Immature natural killer cell (primary cell): ENCODE results near the gene IRS1. TPM values are rescaled to one million over a fixed set of nuclear protein-coding genes. Genes with fewer than 3 reads are reported as not detected.

Experiments
- DNase-seq, 3 donors: peaks; one replicate each; pipeline ENCODE4 v3.0.0; 2022; ENCODE audit warnings: mixed read lengths in 1 of 3
- H3K27ac Mint-ChIP-seq, 6 donors: one replicate each; pipeline ENCODE4 v1.8.0; 2020; ENCODE audit warnings: mixed read lengths in 6 of 6, mild to moderate bottlenecking in 5 of 6, inconsistent platforms in 4 of 6, moderate library complexity in 3 of 6
- H3K27me3 Mint-ChIP-seq, 3 donors: one replicate each; pipeline ENCODE4 v1.8.0; 2020 to 2021; ENCODE audit warnings: low read depth in 3 of 3, mild to moderate bottlenecking in 3 of 3, mixed read lengths in 3 of 3, moderate library complexity in 3 of 3, inconsistent platforms in 1 of 3
- H3K36me3 Mint-ChIP-seq, 3 donors: one replicate each; pipeline ENCODE4 v1.8.0; 2020; ENCODE audit warnings: mixed read lengths in 3 of 3, inconsistent platforms in 2 of 3, mild to moderate bottlenecking in 2 of 3
- H3K4me1 Mint-ChIP-seq, 2 donors: one replicate each; pipeline ENCODE4 v1.8.0; 2020; ENCODE audit warnings: inconsistent platforms in 2 of 2, mild to moderate bottlenecking in 2 of 2, mixed read lengths in 2 of 2, moderate library complexity in 1 of 2
- H3K4me3 Mint-ChIP-seq, 5 donors: one replicate each; pipeline ENCODE4 v1.8.0; 2020; ENCODE audit warnings: mild to moderate bottlenecking in 5 of 5, mixed read lengths in 5 of 5, inconsistent platforms in 3 of 5, moderate library complexity in 3 of 5
- H3K9me3 Mint-ChIP-seq, 6 donors: one replicate each; pipeline ENCODE4 v1.8.0; 2020; ENCODE audit warnings: mild to moderate bottlenecking in 6 of 6, mixed read lengths in 6 of 6, inconsistent platforms in 4 of 6, moderate library complexity in 3 of 6
- polyA plus RNA-seq, 3 donors: library from polyadenylated mRNA; unstranded; fragments of 300-500 nt; fragmentation: Illumina TruSeq; gene quantifications; one replicate each; pipeline ENCODE4 v1.2.3, GENCODE V29; 2021

Gene IRS1
- polyA plus RNA-seq, 3 donors from 2014 or later: 0.03 TPM; not detected in 2

DNA sequence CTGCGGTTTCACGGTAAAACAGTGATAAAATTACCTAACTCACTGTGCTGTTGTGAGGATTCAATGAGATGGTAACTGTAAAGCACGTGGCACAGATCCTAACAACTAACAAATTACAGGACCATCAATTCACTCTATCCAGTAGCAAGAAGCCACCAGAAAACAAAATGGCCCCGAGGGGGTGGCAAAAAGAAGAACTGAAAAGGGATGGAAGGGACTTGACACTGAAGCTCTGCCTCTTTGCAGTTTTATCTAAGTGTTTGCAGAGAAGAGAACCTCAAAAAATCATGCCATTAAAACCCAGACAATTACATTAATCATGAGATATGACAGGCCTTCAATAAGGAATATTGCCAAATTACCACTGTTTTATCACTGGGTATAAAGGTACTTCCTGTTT lies 46.7 kb downstream of the IRS1 start:
- Mint-ChIP-seq H3K27ac (no peak overlapping the region), H3K36me3 (no peaks in the 10 kb centered on the region)

DNA sequence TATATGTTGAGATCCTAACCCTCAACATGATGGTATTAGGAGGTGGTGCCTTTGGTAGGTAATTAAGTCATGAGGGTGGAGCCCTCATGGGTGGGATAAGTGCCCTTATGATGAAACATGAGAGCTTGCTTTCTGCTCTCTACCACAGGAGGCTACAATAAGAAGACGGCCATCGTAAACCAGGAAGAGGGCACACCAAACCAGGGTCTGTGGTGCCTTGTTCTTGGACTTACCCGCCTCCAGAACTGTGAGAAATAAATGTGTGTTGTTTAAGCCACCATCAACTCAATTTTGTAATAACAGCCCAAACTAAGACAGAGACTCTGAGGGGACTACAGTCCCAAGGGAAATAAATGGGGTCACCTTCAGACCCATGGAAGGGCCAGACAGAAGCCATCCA lies 52.3 kb downstream of the IRS1 start:
- no peak for DNase-seq
- Mint-ChIP-seq H3K27me3 (peaks cover 0 to 8% (median 4%) of the 10 kb centered on the region in 3 donors), H3K4me3 (no peak overlapping the region), H3K36me3 (no peaks in the 10 kb centered on the region), H3K27ac (no peak overlapping the region), H3K4me1 (no peaks in the 10 kb centered on the region), H3K9me3 (no peaks in the 10 kb centered on the region)

More for the DNA sequence above, 46.7 kb downstream of the IRS1 start:
- Mint-ChIP-seq H3K9me3 (no peaks in the 10 kb centered on the region), H3K4me3 (no peak overlapping the region), H3K27me3 (peaks cover 0 to 9% (median 2%) of the 10 kb centered on the region in 3 donors), H3K4me1 (no peaks in the 10 kb centered on the region)
- DNase-seq: no peak

GRCh38 chr2:226746196-226746800 lies 53.3 kb downstream of the IRS1 start:
- Mint-ChIP-seq H3K27me3 (peaks cover 0 to 12% (median 9%) of the 10 kb centered on the region in 3 donors), H3K9me3 (no peaks in the 10 kb centered on the region), H3K4me1 (no peaks in the 10 kb centered on the region), H3K4me3 (no peak overlapping the region), H3K36me3 (no peaks in the 10 kb centered on the region), H3K27ac (no peak overlapping the region)
- no peak for DNase-seq

- Mint-ChIP-seq H3K4me3 (no peak overlapping the region), H3K4me1 (no peaks in the 10 kb centered on the region), H3K27ac (no peak overlapping the region), H3K36me3 (no peaks in the 10 kb centered on the region), H3K27me3 (peaks cover 0 to 13% (median 8%) of the 10 kb centered on the region in 3 donors), H3K9me3 (no peaks in the 10 kb centered on the region)
- no peak for DNase-seq
These were observed 55.7 kb downstream of the IRS1 start for GRCh38 chr2:226743915-226744314.

GRCh38 chr2:226742347-226742746 lies 57.3 kb downstream of the IRS1 start:
- Mint-ChIP-seq H3K9me3 (no peaks in the 10 kb centered on the region), H3K36me3 (no peaks in the 10 kb centered on the region)

DNA sequence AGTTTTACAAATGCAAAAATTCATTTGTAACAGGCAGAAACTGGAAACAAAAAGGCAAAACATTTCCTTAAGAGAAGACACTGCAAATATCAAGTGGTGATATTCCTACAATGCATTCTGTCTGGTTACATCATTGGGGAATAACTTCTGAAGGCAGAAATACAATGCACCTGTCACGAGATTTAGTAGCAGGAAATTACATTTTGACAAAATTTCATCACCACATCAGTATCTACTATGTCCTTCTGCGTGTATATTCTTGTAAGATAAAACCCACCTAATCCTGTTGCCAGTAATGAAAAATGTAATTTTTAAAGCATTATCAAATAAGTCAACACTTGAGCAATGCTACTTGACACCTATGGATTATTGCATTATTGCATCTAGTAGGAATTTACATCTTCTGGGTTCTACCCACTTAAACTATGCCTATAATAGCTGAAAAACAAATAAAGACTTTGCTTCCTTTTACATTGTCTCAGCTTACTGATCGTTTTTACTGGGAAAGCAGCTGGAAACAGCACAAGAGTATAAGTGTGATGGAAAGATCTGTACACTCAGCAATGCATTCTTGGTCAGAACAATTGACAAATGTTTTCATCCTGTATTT lies 59.5 kb downstream of the IRS1 start:
- H3K27ac Mint-ChIP-seq: no peak overlapping the region
- H3K4me3 Mint-ChIP-seq: no peak overlapping the region
- no peak for DNase-seq
- H3K27me3 Mint-ChIP-seq: peaks cover 3 to 14% (median 7%) of the 10 kb centered on the region in 3 donors
- no peaks in the 10 kb centered on the region for H3K9me3 Mint-ChIP-seq
- H3K4me1 Mint-ChIP-seq: no peaks in the 10 kb centered on the region
- no peaks in the 10 kb centered on the region for H3K36me3 Mint-ChIP-seq

More at GRCh38 chr2:226742347-226742746, 57.3 kb downstream of the IRS1 start:
- Mint-ChIP-seq H3K4me1 (no peaks in the 10 kb centered on the region), H3K27me3 (peaks cover 3 to 15% (median 11%) of the 10 kb centered on the region in 3 donors), H3K27ac (no peak overlapping the region), H3K4me3 (no peak overlapping the region)
- no peak for DNase-seq

GRCh38 chr2:226739545-226740030 lies 60.0 kb downstream of the IRS1 start:
- DNase-seq: no peak
- Mint-ChIP-seq H3K4me1 (no peaks in the 10 kb centered on the region), H3K27ac (no peak overlapping the region)

DNA sequence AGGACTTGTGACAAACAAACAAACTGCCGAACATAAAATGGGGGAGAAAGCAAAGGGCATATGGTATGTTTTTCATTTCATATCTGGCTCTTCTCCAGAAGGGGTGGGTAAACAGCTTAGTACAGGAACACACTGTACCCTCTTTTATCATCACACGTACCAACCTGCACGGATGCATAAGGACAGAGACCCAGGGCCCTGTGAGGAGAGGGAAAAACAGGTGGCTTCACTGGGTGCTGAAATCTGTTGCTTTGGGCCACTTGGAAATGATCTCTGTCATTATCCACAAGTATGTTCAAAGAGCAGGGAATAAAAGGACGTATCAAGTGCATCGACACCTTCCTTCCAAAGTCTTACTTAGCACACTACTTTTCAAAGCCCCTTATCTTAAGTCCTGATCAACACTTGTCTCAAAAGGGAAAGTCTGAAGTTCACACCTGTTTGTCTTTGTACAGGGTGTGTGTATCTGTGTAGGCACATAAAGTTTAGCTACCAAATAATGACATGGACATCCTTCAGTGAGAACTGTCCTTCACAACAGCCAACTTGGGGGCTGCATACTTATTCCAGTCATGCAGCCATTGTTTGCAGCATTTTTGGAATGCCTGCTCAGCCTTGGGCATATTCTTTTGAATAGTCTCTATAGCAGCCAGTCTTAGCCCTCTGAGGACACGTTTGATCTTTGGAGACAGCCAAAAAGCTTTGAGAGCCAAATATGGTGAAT lies 60.6 kb downstream of the IRS1 start:
- no peak overlapping the region for H3K27ac Mint-ChIP-seq

More at GRCh38 chr2:226739545-226740030, 60.0 kb downstream of the IRS1 start:
- Mint-ChIP-seq H3K4me3 (no peak overlapping the region), H3K27me3 (peaks cover 3 to 14% (median 9%) of the 10 kb centered on the region in 3 donors), H3K9me3 (no peaks in the 10 kb centered on the region), H3K36me3 (no peaks in the 10 kb centered on the region)

DNA sequence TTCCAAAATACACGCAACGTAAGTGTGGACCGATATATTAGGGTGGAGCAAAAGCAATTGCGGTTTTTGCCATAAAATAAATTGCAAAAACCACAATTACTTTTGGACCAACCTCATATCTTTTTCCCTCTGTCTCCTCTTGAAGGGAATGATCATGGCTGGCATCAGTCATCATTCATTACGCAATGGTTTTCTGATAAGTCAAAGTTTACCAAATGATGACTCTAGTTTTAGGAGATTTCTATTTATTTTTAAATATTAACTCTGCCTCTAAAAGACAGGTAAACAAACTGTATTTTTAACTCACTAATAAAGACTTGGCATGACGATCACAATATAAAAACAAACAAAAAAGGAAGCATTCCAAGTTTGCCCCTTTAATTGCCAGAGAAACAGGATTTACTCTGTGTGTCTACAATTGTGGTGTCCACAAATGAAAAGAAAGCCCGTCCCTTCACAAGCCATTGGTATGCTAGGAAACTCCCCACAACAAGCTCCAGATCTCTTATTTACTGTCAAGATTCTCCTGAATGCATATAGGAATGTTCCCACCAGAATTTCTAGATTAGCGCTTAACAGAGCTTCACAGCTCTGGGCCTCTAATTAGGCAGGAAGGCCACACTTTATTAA lies 61.3 kb downstream of the IRS1 start:
- no peak overlapping the region for H3K27ac Mint-ChIP-seq
- no peaks in the 10 kb centered on the region for H3K4me1 Mint-ChIP-seq
- peaks cover 3 to 14% (median 9%) of the 10 kb centered on the region in 3 donors for H3K27me3 Mint-ChIP-seq

More for the DNA sequence above, 60.6 kb downstream of the IRS1 start:
- no peak for DNase-seq
- Mint-ChIP-seq H3K27me3 (peaks cover 3 to 14% (median 9%) of the 10 kb centered on the region in 3 donors), H3K4me1 (no peaks in the 10 kb centered on the region), H3K4me3 (no peak overlapping the region), H3K9me3 (no peaks in the 10 kb centered on the region), H3K36me3 (no peaks in the 10 kb centered on the region)

GRCh38 chr2:226736382-226736781 lies 63.2 kb downstream of the IRS1 start:
- Mint-ChIP-seq H3K36me3 (no peaks in the 10 kb centered on the region), H3K9me3 (no peaks in the 10 kb centered on the region), H3K27me3 (peaks cover 4 to 6% (median 4%) of the 10 kb centered on the region in 3 donors), H3K4me1 (no peaks in the 10 kb centered on the region), H3K4me3 (no peak overlapping the region), H3K27ac (no peak overlapping the region)
- no peak for DNase-seq

More for the DNA sequence above, 61.3 kb downstream of the IRS1 start:
- DNase-seq: no peak
- H3K4me3 Mint-ChIP-seq: no peak overlapping the region
- H3K36me3 Mint-ChIP-seq: no peaks in the 10 kb centered on the region
- no peaks in the 10 kb centered on the region for H3K9me3 Mint-ChIP-seq

DNA sequence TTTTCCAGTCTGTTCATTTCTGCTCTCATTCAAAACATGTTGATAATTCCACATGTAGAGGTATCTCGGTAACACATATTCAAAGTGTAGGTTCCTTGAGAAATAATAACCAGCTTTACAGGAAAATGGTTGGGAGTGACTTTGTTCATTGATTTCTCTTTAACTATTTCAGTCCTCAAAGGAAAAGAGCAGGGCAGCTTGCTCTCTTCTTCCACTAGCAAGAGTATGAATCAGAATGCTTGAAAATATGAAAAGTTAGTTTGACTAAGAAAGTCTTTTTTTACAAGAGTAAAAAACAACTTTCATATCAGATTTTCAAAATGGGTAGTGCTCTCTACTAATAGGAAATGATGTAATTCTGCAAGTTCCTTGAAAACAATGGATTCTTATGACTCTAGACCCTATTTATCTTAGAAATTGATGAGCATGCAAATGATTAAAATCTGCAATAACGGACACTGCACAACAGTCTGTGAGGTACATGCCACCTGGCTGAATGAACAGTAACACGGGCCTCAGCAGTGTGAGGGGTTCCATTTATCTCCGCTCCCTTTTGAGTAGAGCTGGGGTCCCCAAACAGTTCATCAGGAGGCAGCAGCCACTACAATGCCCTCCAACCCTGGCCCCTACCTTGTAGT lies 65.6 kb downstream of the IRS1 start:
- no peaks in the 10 kb centered on the region for H3K9me3 Mint-ChIP-seq
- no peaks in the 10 kb centered on the region for H3K36me3 Mint-ChIP-seq
- H3K27ac Mint-ChIP-seq: no peak overlapping the region
- H3K4me1 Mint-ChIP-seq: no peaks in the 10 kb centered on the region
- no peak for DNase-seq
- no peak overlapping the region for H3K4me3 Mint-ChIP-seq
- H3K27me3 Mint-ChIP-seq: peaks cover 3 to 5% (median 4%) of the 10 kb centered on the region in 3 donors

GRCh38 chr2:226733189-226733858 lies 66.3 kb downstream of the IRS1 start:
- peaks cover 0 to 3% (median 2%) of the 10 kb centered on the region in 3 donors for H3K27me3 Mint-ChIP-seq
- no peaks in the 10 kb centered on the region for H3K36me3 Mint-ChIP-seq
- H3K4me3 Mint-ChIP-seq: no peak overlapping the region
- no peaks in the 10 kb centered on the region for H3K4me1 Mint-ChIP-seq
- H3K27ac Mint-ChIP-seq: no peak overlapping the region
- no peaks in the 10 kb centered on the region for H3K9me3 Mint-ChIP-seq
- no peak for DNase-seq
